ENCODE measurements around the gene PLA2G2D.
"Not testable (repeated sequence)": the region's sequence is repeated elsewhere in the genome, so short reads cannot be mapped to it uniquely, and the experiment has no call there.

Gene PLA2G2D

GRCh38 chr1:20142001-20142710 lies 22.8 kb upstream of the PLA2G2D start:
- no peak for DNase-seq

- DNase-seq = no peak
These were observed 22.1 kb upstream of the PLA2G2D start for GRCh38 chr1:20141466-20141865.

- no peak for DNase-seq
These were observed 21.7 kb upstream of the PLA2G2D start for GRCh38 chr1:20141001-20141400.

GRCh38 chr1:20139776-20140612 lies 20.7 kb upstream of the PLA2G2D start:
- no peak for DNase-seq

GRCh38 chr1:20138961-20139550 lies 19.7 kb upstream of the PLA2G2D start, which contains the start of gene PLA2G2F:
TSS of gene PLA2G2F (plus strand) at chr1:20139323. CDS start at chr1:20139428, 105 bp downstream.
- DNase-seq = no peak

GRCh38 chr1:20138346-20138745 lies 19.0 kb upstream of the PLA2G2D start:
- no peak for DNase-seq

- DNase-seq = no peak
These were observed 18.3 kb upstream of the PLA2G2D start for GRCh38 chr1:20137604-20138003.

GRCh38 chr1:20137055-20137454 lies 17.7 kb upstream of the PLA2G2D start:
- DNase-seq = no peak

GRCh38 chr1:20136249-20136648 lies 16.9 kb upstream of the PLA2G2D start:
- no peak for DNase-seq

- no peak for DNase-seq
These were observed 15.7 kb upstream of the PLA2G2D start for GRCh38 chr1:20134995-20135394.

GRCh38 chr1:20130518-20130917 lies 11.2 kb upstream of the PLA2G2D start:
- DNase-seq = not testable (repeated sequence)

GRCh38 chr1:20126806-20127440 lies 7.6 kb upstream of the PLA2G2D start:
- DNase-seq = no peak

- DNase-seq = no peak
These were observed 6.9 kb upstream of the PLA2G2D start for GRCh38 chr1:20126041-20126805.

- no peak for DNase-seq
These were observed 5.8 kb upstream of the PLA2G2D start for GRCh38 chr1:20125100-20125499.

GRCh38 chr1:20124456-20125057 lies 5.2 kb upstream of the PLA2G2D start:
- no peak for DNase-seq

GRCh38 chr1:20123722-20124455 lies 4.6 kb upstream of the PLA2G2D start:
- no peak for DNase-seq

GRCh38 chr1:20120796-20121195 lies 1.5 kb upstream of the PLA2G2D start:
- DNase-seq = no peak

GRCh38 chr1:20117236-20117635 lies 2.1 kb downstream of the PLA2G2D start:
- no peak for DNase-seq

GRCh38 chr1:20115916-20116315 lies 3.4 kb downstream of the PLA2G2D start:
- DNase-seq = no peak

GRCh38 chr1:20115479-20115878 lies 3.9 kb downstream of the PLA2G2D start:
- DNase-seq = no peak

GRCh38 chr1:20114021-20114648 lies 5.2 kb downstream of the PLA2G2D start:
- no peak for DNase-seq

Data from NCI-H1048 (cell line).